IPS DF 6.9 (cell line): ENCODE data around the gene AXIN1.

ENCODE experiments used
- DNase-seq: peaks from one replicate; pipeline ENCODE4 v3.0.0-alpha.2; 2013; ENCODE audit warnings: low read depth, low spot score
- H3K27ac ChIP-seq: one replicate; pipeline ENCODE4 v1.5.1; 2013; ENCODE audit warnings: low read length, control low read depth
- H3K27me3 ChIP-seq: 2 replicates; pipeline ENCODE4 v1.6.1; 2013; ENCODE audit warnings: mild to moderate bottlenecking, low read length; ENCODE audit not compliant: control insufficient read depth, insufficient read depth
- H3K36me3 ChIP-seq: 2 replicates; pipeline ENCODE4 v1.6.1; 2013; ENCODE audit warnings: low read length; ENCODE audit not compliant: control insufficient read depth, insufficient read depth
- H3K4me1 ChIP-seq: 2 replicates; pipeline ENCODE4 v1.6.1; 2013; ENCODE audit warnings: low read length; ENCODE audit not compliant: control insufficient read depth, insufficient read depth
- H3K4me3 ChIP-seq: 2 replicates; pipeline ENCODE4 v1.5.1; 2013; ENCODE audit warnings: mild to moderate bottlenecking, low read length
- H3K9me3 ChIP-seq: 2 replicates; pipeline ENCODE4 v1.6.1; 2013; ENCODE audit warnings: low read length, inconsistent platforms; ENCODE audit not compliant: control insufficient read depth, insufficient read depth
- WGBS: extraction: QIAGEN DNeasy Blood & Tissue Kit; methylation state at CpG from one replicate; pipeline ENCODE4 v1.1.7; 2013; ENCODE audit warnings: mixed read lengths, missing lambda C conversion rate; ENCODE audit not compliant: insufficient read length, insufficient coverage; 5-methylcytosine and 5-hydroxymethylcytosine counted together

Gene AXIN1

DNA sequence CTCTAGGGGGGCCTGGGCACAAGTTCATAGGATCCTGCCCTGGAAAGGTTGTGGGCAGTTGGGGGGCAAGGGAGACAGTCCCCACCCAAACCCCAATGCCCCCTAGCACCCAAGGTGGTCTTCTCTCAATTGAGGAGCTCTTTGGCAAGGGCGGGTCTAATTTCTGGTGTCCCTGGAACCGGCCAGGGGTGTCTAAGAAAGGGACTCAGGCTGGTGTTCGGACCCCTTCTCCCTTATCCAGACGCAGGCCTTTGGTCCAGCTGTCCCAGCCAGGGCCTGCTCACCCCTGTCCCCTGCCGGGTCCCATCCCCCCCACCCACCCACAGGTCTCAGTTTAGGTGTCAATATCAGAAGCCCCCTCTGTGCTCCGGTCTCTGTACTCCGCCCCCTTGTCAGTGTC is 73.0 kb downstream of the AXIN1 start:
- no peak for DNase-seq
- no CpG with 5 or more reads among the region's 7 CpGs for WGBS
- no peaks in the 10 kb centered on the region; the same call in 1 of the 2 replicates for H3K4me1 ChIP-seq
- no peaks in the 10 kb centered on the region; the same call in 1 of the 2 replicates for H3K36me3 ChIP-seq
- no peak overlapping the region for H3K27ac ChIP-seq
- peaks cover 18% of the 10 kb centered on the region; the same call in 1 of the 2 replicates for H3K27me3 ChIP-seq
- no peak overlapping the region for H3K4me3 ChIP-seq
- H3K9me3 ChIP-seq, result no peaks in the 10 kb centered on the region

DNA sequence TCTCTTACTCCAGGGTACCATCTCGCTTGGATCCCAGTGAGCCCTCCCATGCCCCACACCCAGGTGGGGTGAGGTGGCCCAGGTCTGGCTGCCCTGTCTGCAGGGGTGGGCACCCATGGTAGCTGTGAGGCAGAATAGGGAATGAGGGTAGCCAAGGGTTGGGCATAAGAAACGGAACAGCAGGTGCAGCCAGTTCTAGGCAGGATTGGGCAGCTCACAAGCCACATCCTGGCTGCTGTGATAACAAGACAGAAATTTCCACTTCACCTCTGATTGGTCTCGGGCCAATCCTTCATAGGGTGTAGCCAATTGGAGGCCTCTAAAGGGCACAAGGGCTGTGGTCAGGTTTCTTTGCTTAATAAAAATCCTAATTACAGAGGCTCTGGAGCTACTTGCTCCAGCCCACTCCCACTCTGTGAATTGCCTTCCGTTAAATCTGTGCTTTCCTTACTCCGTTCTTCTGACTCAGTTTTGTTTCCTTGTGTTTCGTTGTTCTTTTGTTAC is 73.6 kb downstream of the AXIN1 start:
- no CpG with 5 or more reads among the region's 6 CpGs for WGBS
- no peak overlapping the region for H3K27ac ChIP-seq
- H3K36me3 ChIP-seq, result no peaks in the 10 kb centered on the region
- no peak for DNase-seq
- no peaks in the 10 kb centered on the region; the same call in 1 of the 2 replicates for H3K4me1 ChIP-seq
- peaks cover 18% of the 10 kb centered on the region; the same call in 1 of the 2 replicates for H3K27me3 ChIP-seq
- H3K4me3 ChIP-seq, result no peak overlapping the region
- H3K9me3 ChIP-seq, result no peaks in the 10 kb centered on the region

DNA sequence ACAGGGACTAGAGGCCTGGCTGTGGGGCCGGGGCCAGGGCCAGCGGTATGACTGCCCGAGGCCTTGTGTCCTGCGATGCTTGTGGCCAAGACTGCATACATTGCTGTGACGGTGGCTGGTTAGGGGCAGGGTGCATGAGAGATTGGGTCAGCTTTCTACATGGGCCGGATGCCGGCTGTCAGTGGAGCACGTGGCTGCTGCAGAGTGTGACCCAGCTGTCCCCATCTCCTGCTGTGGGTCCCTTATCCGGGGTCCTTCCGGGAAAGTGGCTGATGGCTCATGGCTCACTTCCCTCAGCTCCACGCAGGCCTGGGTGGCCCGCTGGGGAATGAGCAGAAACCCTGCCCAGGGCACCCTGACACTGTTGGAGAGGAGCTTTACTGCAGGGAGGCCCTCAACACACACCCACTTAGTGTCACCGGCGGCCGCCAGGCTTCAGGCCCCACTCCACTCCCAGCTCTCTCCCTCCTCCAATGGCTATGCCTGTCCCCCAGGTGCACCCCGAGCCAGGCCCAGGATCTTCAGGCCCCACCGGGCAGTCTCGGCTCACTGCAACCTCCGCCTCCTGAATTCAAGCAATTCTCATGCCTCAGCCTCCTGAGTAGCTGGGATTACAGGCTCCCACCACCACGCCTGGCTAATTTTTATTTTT is 76.0 kb downstream of the AXIN1 start:
- H3K9me3 ChIP-seq, result no peaks in the 10 kb centered on the region
- no peak overlapping the region for H3K4me3 ChIP-seq
- no peak overlapping the region for H3K27ac ChIP-seq
- DNase-seq, result no peak
- H3K4me1 ChIP-seq, result no peaks in the 10 kb centered on the region; the same call in 1 of the 2 replicates
- WGBS, result no CpG with 5 or more reads among the region's 20 CpGs
- no peaks in the 10 kb centered on the region for H3K36me3 ChIP-seq
- H3K27me3 ChIP-seq, result peaks cover 18% of the 10 kb centered on the region; the same call in 1 of the 2 replicates

DNA sequence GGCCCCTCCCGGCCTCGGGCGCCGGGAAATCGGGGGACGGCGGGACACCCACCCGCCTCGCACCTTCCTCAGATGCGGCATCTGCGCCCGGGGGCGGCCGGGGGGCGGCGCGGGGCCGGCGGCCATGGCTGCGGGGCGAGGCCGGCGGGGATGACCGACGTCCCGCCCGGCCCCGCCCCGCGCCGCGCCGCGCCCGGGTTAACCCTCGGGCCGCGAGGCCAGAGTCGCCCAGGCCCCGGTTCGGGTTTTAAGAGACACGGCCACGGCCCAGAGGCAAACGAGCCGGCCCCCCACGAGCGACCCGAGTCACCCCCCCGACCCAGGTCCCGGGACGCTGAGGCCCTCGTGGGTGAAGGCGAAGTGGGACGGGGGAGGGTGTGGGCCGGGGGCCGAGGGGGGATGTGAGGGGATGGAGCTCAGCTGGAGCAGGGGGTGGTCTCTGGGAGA is 76.7 kb downstream of the AXIN1 start, which contains the start of gene RGS11:
RGS11 (minus strand) TSS at position 159 of the 447 bp plus-strand sequence; CDS start at position 126, 33 bp downstream.
- H3K4me1 ChIP-seq, result no peaks in the 10 kb centered on the region; the same call in 1 of the 2 replicates
- H3K9me3 ChIP-seq, result no peaks in the 10 kb centered on the region
- H3K27me3 ChIP-seq, result peaks cover 12% of the 10 kb centered on the region; the same call in 1 of the 2 replicates
- H3K4me3 ChIP-seq, result peak within 1 kb of the TSS; percentile 41; the same call in 1 of the 2 replicates
- no CpG with 5 or more reads among the region's 56 CpGs for WGBS
- no peaks in the 10 kb centered on the region for H3K36me3 ChIP-seq
- H3K27ac ChIP-seq, result no peak within 1 kb of the TSS
- DNase-seq, result no peak

DNA sequence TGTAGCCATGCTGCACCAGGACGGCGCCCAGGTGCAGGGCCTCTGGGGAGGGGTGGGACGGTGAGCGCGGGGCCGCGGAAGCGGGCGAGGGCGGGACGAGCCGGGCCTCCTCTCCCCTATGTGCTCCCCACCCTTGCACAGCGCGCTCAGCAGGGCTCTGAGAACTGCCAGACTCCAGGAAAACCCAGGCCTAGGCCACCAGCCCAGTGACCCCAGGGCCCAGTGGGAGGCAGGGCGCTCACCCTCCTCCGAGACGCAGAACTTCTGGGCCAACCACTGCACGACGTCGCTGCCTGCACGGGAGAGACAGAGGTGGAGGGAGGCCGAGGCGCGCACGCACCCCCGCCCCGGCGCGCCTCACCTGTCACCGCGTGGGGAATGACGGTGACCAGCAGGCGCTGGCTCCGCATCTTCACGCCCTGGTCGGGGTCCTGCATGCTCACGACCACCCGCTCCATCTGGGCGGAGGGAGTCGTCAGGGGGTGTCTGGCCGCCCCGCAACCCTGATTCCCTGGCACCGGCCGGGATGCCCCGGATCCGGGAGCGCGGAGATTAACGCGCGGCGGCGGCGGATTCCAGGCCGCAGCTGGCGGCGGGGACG is 77.4 kb downstream of the AXIN1 start:
- no CpG with 5 or more reads among the region's 58 CpGs for WGBS
- H3K27ac ChIP-seq, result no peak overlapping the region
- no peaks in the 10 kb centered on the region; the same call in 1 of the 2 replicates for H3K4me1 ChIP-seq
- DNase-seq, result no peak
- no peaks in the 10 kb centered on the region for H3K36me3 ChIP-seq
- H3K9me3 ChIP-seq, result no peaks in the 10 kb centered on the region
- peak overlapping the region; percentile 41; the same call in 1 of the 2 replicates for H3K4me3 ChIP-seq
- H3K27me3 ChIP-seq, result peaks cover 12% of the 10 kb centered on the region; the same call in 1 of the 2 replicates

DNA sequence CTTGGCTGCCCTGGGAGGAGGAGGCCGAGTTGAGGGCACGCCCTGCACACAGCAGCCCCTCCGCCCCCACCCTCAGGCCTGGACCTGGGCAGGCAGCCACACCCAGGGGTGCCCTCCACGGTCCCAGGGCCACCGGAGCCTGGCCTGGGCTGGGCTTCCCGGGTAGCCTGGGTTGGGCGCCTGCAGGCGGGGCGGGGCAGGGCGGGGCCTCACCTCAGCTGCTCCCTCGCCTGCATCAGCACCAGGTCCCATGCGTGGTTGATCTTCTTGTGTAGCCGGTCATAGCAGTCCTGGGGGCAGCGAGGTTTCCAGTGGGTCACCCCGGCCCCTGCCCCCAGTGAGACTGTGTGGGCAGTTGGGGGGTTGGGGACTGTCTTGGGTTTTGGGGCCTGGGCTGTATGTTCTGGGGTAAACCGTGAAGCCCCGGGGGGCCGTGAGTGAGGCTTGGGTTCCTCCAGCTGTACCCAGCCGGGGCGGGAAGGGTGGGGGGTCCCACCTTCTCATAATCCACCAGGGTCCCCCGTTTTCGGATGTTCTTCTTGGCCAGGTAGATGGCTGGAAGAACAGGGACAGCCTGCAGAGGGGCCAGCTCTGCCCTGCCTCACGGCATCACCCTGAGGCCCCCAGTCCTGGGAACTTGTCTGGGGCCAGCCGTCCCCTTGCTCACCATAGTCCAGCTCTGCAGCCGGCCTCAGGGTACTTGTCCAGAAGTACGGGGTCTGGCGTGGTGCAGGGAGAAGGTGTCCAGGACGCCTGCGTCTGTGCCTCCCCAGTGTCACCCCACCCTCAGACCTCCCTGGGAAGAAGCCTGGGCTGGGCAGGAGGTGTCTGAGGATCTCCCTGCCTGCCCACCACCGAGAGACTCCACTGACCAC is 78.7 kb downstream of the AXIN1 start:
- H3K36me3 ChIP-seq, result no peaks in the 10 kb centered on the region
- H3K27me3 ChIP-seq, result peaks cover 10% of the 10 kb centered on the region; the same call in 1 of the 2 replicates
- no peak overlapping the region for H3K4me3 ChIP-seq
- no peaks in the 10 kb centered on the region for H3K9me3 ChIP-seq
- DNase-seq, result no peak
- no peaks in the 10 kb centered on the region; the same call in 1 of the 2 replicates for H3K4me1 ChIP-seq
- no peak overlapping the region for H3K27ac ChIP-seq
- WGBS, result no CpG with 5 or more reads among the region's 30 CpGs

DNA sequence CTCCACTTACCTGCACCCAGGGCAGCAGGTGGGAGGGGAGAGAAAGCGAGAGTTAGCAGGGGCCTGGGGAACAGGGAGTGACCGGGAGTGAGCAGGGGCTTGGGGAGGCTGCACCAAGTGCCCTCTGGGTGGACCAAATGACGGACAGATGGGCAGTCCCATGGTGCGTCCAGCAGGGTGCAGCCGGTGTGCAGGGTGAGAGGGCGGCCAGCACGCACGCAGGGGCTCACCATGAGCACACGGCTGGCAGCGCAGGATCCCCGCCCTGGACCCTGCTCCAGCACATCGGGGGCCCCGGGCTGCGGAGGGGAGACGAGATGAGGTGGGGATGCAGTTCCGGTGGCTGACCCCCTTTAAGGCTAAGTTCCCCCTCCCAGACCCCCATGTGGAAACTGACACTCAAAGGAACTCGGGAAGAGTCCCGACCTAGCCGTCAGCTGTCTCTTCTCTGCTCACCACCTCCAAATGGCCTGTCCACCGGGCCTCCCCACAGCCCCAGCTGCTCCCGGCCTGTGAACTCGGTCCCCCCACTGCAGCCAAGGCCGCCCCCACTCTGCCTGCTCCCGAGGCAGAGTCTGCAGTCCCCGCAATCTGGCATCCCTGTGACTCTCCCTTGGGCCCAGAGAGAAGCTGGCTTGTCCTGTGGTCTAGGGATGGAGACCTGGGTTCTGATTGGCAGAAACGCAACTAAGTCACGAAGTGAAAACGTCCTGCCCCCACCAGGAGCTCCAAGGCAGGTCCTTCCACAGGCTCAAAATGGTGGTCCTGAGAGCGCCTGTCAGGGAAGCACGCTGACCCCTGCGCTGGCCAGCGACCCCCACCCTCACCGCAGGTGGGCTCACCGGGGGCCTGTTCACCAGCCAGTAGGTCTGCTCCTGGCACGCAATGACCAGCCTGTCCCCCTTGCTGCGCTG is 79.6 kb downstream of the AXIN1 start:
- WGBS, result no CpG with 5 or more reads among the region's 36 CpGs
- Histone ChIP-seq H3K4me3 (no peak overlapping the region), H3K9me3 (no peaks in the 10 kb centered on the region), H3K27ac (no peak overlapping the region), H3K36me3 (no peaks in the 10 kb centered on the region), H3K4me1 (no peaks in the 10 kb centered on the region; the same call in 1 of the 2 replicates), H3K27me3 (peaks cover 10% of the 10 kb centered on the region; the same call in 1 of the 2 replicates)
- DNase-seq, result no peak

DNA sequence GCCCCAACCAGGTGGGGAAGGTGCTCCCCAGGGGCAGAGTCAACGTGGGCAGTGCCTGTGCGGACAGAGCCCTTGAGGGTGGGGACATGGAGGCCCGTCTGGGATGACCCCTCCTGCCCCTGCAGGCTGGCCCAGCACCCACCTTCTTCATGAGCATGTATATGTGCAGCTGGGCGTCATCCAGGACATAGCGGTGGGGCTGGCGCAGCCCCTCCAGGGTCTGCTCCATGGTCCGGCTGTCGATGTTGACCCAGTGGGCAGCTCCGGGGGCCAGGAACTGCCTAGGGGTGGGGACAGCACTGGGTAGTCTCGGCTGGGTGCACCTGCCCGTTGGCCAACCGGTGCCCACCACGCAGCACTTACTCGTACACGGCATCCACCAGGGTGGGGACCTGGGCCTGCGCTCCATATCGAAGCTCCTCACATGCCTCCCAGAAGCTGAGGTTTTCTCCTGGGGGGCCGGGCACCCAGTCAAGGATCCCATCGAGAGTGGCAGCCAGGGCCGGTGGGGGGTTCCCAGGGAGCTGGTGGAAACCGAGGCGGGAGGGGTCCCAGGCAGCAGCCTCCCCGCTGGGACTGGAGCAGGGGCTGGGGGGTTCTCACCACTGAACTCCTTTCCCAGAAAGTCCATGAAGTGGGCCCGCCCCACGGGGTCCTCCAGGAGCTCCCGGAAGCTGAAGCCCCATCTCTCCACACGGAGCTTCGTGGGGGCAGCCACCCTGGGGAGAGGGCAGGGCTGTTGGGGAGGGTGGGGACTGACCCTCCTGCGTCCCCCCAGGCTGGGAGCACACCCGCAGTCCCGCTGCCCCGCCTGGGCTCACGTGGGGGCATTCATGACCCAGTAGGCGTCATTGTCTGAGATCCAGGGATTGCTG is 81.9 kb downstream of the AXIN1 start:
- no peak for DNase-seq
- WGBS, result no CpG with 5 or more reads among the region's 34 CpGs
- H3K27me3 ChIP-seq, result peaks cover 3% of the 10 kb centered on the region; the same call in 1 of the 2 replicates

More for the DNA sequence above, 81.9 kb downstream of the AXIN1 start:
- no peaks in the 10 kb centered on the region for H3K36me3 ChIP-seq
- H3K27ac ChIP-seq, result no peak overlapping the region
- H3K4me3 ChIP-seq, result no peak overlapping the region
- no peaks in the 10 kb centered on the region; the same call in none of the 2 replicates for H3K4me1 ChIP-seq
- H3K9me3 ChIP-seq, result no peaks in the 10 kb centered on the region
